GM12801 (cell line): ENCODE results near the gene ZNF263.

Experiments
- CTCF ChIP-seq: IDR thresholded peaks from one replicate; pipeline ENCODE4 v1.5.1; 2011; ENCODE audit warnings: control low read depth; ENCODE audit not compliant: insufficient read length; ENCODE audit errors: extremely low read depth

Gene ZNF263

GRCh38 chr16:3317315-3317999, 34.2 kb downstream of the ZNF263 start:
- TF ChIP-seq CTCF: no peak

- TF ChIP-seq CTCF: no peak
These were observed 38.5 kb downstream of the ZNF263 start for GRCh38 chr16:3321816-3322215.

- TF ChIP-seq CTCF: no peak
These were observed 44.2 kb downstream of the ZNF263 start for GRCh38 chr16:3327514-3327913.

DNA sequence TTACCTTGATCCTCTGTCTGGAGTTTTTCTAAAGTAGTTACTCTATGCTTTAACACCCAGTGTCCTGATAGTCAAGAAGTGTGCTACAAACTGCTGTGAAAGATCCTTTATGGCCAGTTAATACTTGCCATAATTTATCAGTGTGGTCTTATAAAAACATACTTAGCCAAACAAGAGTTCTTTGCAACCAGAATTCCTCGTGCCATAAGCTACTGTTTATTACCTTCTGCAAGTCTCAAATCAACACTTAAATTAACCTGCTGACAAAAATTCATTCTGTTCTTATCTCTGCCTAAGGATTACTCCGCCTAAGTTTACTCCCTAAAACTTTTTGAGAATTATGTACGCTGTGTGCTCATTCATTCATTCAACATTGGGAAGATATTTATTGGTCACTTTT, 44.8 kb downstream of the ZNF263 start:
- TF ChIP-seq CTCF: no peak

DNA sequence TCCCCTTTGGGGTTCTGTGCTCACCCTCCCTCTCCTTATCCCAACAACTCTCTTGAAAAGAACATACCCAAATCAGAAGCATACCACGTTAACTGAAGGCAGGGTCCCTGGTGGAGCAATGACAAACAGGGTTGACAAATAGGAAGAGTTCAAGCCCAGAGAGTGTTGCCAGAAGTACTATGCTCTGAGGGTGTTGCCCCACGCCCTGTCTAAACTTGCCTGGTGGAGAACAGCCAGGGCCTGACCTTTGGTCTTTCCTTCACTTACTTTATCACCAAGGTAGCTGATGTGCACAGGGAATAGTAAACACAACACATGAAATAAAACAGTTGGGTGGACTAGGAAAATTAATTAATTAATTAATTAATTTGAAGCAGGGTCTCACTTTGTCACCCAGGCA, 45.4 kb downstream of the ZNF263 start:
- TF ChIP-seq CTCF: no peak
